Stimulated activated naive CD4-positive, alpha-beta T cell treated with Interleukin-2 at 50 U/mL for 16 hours (primary cell): ENCODE data around the gene HOXA9.
A peak's percentile ranks its signal among the peaks of the same experiment; 100 is the strongest.

Experiments used
- DNase-seq: peaks from one replicate; lab custom pipeline; 2025; lab: John Stamatoyannopoulos, UW

Gene HOXA9

GRCh38 chr7:27153526-27153925 lies 11.8 kb downstream of the HOXA9 start:
- DNase-seq: no peak

- DNase-seq: no peak
These were observed 12.4 kb downstream of the HOXA9 start for GRCh38 chr7:27152816-27153442.

GRCh38 chr7:27151931-27152815 lies 13.2 kb downstream of the HOXA9 start, which contains the start of gene HOXA3:
HOXA3 (minus strand) TSS chr7:27152583; CDS start chr7:27110640, 41,943 bp downstream.
- DNase-seq: no peak

GRCh38 chr7:27151341-27151930 lies 13.9 kb downstream of the HOXA9 start:
- no peak for DNase-seq

GRCh38 chr7:27150568-27151340 lies 14.6 kb downstream of the HOXA9 start:
- peak; percentile 52 for DNase-seq

- DNase-seq: no peak
These were observed 15.3 kb downstream of the HOXA9 start for GRCh38 chr7:27149842-27150567.

GRCh38 chr7:27148756-27149641 lies 16.3 kb downstream of the HOXA9 start:
- DNase-seq: no peak

GRCh38 chr7:27148031-27148755 lies 17.1 kb downstream of the HOXA9 start:
- DNase-seq: no peak

GRCh38 chr7:27147199-27148030 lies 17.9 kb downstream of the HOXA9 start, which contains the start of gene HOXA6:
HOXA6 (minus strand) TSS chr7:27147774; CDS start chr7:27147749, 25 bp downstream.
- DNase-seq: no peak

- DNase-seq: no peak
These were observed 18.7 kb downstream of the HOXA9 start for GRCh38 chr7:27146491-27147198.

- DNase-seq: no peak
These were observed 19.4 kb downstream of the HOXA9 start for GRCh38 chr7:27145914-27146412.

GRCh38 chr7:27145165-27145913 lies 20.0 kb downstream of the HOXA9 start:
- no peak for DNase-seq

GRCh38 chr7:27144781-27145164 lies 20.6 kb downstream of the HOXA9 start:
- DNase-seq: no peak

GRCh38 chr7:27143950-27144780 lies 21.2 kb downstream of the HOXA9 start:
- DNase-seq: no peak

- DNase-seq: no peak
These were observed 22.1 kb downstream of the HOXA9 start, which contains the start of gene HOXA5 for GRCh38 chr7:27143023-27143949. HOXA5 (minus strand) TSS chr7:27143681; CDS start chr7:27143607, 74 bp downstream.
